ENCODE measurements around the gene ERMP1. TPM values are rescaled to one million over a fixed set of nuclear protein-coding genes. Genes with fewer than 3 reads are reported as not detected.

Gene ERMP1
- total RNA-seq, 2 experiments from 2014 or later = 35.1 to 39.1 TPM

DNA sequence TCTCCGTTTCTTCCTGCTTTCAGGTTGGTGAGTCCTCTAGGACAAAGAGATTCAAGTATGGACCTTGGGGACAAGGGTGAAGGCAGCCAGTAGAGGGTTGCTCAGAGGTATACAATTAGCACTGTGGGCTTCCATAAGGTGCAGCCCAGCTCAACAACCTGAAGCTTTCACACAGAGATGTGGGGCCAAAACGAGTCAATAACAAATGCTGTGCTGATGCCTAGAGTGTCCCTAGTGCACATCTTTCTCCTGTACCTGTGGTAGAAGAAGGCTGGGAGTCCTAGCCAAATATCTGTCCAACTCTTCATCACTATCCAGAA is 37.1 kb upstream of the ERMP1 start:
- H3K4me1 Mint-ChIP-seq = peaks cover 14% of the 10 kb centered on the region
- ChIA-PET POLR2A (interaction anchor here (0.8 kb wide), 1 partner anchor 28 kb away, joined by 3 read pairs; no protein-coding TSS in a partner anchor), CTCF (interaction anchor here (0.8 to 5.4 kb wide), 5 partner anchors 17 to 185 kb away, joined by 3 to 24 read pairs (median 6); partner anchors contain the start of gene ERMP1)
- H3K27me3 Mint-ChIP-seq = no peaks in the 10 kb centered on the region
- H3K4me3 Mint-ChIP-seq = no peak overlapping the region
- DNase-seq = no peak
- H3K27ac Mint-ChIP-seq = no peak overlapping the region
- H3K36me3 Mint-ChIP-seq (ENCODE audit: low read depth) = no peaks in the 10 kb centered on the region
- H3K9me3 Mint-ChIP-seq = no peaks in the 10 kb centered on the region

DNA sequence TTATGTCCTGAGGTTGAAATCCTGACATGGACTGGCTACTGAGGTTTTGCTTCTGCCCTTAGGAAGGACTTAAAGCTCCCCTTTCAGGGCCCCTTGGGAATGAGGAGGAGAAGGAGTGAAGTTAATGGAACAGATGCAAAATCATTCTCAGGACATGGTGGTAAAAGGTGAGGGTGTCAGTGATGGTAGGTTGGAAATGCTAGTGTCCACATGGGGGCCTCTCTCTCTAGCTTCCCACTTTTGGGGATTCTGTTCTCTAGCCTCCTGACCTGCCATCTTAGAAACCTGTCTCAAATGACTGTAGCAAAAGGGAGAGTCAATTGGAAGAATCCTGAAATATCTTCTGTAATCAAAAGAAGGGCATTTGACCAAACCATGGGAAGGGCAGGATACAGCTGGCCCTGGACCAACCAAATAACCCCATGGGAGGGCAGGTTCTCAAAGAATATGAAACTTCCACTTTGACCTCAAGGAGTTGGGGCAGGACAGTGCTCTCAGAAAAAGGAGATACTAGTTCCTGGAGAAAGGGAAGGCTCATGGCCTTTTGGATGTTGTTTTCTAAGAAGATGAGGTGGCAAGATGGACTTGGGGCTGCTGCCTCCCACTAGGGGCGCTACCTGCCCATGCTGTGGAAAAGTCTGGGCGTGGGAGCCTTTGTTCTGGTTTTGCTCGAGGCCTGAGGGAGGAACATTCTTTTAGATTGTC is 36.5 kb upstream of the ERMP1 start:
- peak; percentile 35 for DNase-seq

DNA sequence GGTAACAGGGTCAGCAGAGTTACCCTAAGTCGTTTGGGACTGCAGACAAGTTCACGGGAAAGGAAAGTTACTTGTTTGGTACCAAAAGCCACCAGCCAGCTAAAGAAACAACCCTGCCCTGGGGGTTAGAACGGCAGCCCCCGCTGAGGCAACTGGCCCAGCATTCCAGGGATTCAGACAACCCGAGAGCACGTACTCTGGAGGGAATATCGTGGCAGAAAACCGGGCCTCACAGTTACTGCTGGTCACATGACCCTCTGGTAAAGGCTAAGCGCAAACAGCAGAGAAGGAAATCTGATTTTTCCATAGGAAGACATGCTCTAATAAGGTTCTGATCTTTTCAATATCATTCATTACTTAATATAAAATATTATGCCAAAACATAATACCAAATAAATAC is 35.3 kb upstream of the ERMP1 start:
- Mint-ChIP-seq H3K9me3 (no peaks in the 10 kb centered on the region), H3K27ac (no peak overlapping the region), H3K4me1 (peaks cover 10% of the 10 kb centered on the region), H3K27me3 (no peaks in the 10 kb centered on the region), H3K36me3 (ENCODE audit: low read depth) (no peaks in the 10 kb centered on the region), H3K4me3 (no peak overlapping the region)
- ChIA-PET POLR2A (interaction anchor here (1.5 kb wide), 1 partner anchor 17 kb away, joined by 3 read pairs; no protein-coding TSS in a partner anchor), CTCF (interaction anchor here (1.3 to 2.3 kb wide), 3 partner anchors 12 to 25 kb away, joined by 4 to 6 read pairs (median 5); no protein-coding TSS in a partner anchor)
- no peak for DNase-seq

More for the DNA sequence above, 36.5 kb upstream of the ERMP1 start:
- Mint-ChIP-seq H3K4me3 (no peak overlapping the region), H3K27ac (no peak overlapping the region), H3K27me3 (no peaks in the 10 kb centered on the region), H3K9me3 (no peaks in the 10 kb centered on the region), H3K36me3 (ENCODE audit: low read depth) (no peaks in the 10 kb centered on the region), H3K4me1 (peaks cover 11% of the 10 kb centered on the region)
- ChIA-PET POLR2A (interaction anchor here (0.8 kb wide), 1 partner anchor 28 kb away, joined by 3 read pairs; no protein-coding TSS in a partner anchor), CTCF (interaction anchor here (0.9 to 5.4 kb wide), 6 partner anchors 11 to 203 kb away, joined by 3 to 24 read pairs (median 6); partner anchors contain the start of gene ERMP1)

DNA sequence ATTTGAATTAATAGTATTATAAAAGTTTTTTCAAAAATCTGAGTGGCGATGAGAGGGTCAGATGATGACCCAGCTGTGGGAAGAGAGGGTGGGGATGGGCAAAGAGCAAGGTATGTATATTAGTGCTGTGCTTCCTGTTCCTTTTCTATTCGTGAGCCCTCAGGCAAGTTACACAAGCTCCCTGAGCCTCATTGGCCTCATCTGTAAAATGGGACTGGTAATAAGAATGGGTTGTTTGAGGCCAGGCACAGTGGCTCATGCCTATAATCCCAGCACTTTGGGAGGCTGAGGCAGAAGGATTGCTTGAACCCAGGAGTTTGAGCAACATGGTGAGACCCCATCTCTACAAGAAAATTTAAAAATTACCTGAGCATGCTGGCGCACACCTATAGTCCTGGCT is 33.8 kb upstream of the ERMP1 start:
- Mint-ChIP-seq H3K36me3 (ENCODE audit: low read depth) (no peaks in the 10 kb centered on the region), H3K27ac (no peak overlapping the region), H3K4me1 (peaks cover 10% of the 10 kb centered on the region), H3K27me3 (no peaks in the 10 kb centered on the region), H3K4me3 (no peak overlapping the region), H3K9me3 (no peaks in the 10 kb centered on the region)
- ChIA-PET POLR2A (no interaction called here), CTCF (interaction anchor here (1.1 kb wide), 1 partner anchor 188 kb away, joined by 3 read pairs; no protein-coding TSS in a partner anchor)
- DNase-seq = no peak

DNA sequence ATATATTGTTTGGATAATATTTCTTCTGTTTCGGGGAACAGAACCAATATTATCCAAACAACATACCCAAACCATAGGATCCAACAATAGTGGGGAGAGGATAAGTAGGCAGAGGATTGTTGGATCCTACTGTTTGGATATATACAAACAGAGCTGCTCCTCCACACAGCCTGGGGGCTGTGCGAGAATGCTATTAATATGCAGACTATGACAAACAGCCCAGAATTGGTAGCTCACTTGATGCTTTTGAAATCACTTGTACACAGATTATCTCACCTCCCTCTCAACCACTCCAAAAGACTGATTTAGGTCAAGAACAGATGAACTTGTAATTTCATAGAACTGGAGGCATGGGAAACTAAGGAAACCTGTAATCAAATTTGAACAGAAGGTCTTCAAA is 33.4 kb upstream of the ERMP1 start:
- Mint-ChIP-seq H3K27ac (no peak overlapping the region), H3K4me3 (no peak overlapping the region), H3K27me3 (no peaks in the 10 kb centered on the region), H3K9me3 (no peaks in the 10 kb centered on the region), H3K4me1 (peaks cover 10% of the 10 kb centered on the region), H3K36me3 (ENCODE audit: low read depth) (peaks cover 2% of the 10 kb centered on the region)
- ChIA-PET POLR2A (no interaction called here), CTCF (interaction anchor here (0.6 to 1.1 kb wide), 2 partner anchors 24 to 188 kb away, joined by 3 read pairs; no protein-coding TSS in a partner anchor)
- DNase-seq = no peak

DNA sequence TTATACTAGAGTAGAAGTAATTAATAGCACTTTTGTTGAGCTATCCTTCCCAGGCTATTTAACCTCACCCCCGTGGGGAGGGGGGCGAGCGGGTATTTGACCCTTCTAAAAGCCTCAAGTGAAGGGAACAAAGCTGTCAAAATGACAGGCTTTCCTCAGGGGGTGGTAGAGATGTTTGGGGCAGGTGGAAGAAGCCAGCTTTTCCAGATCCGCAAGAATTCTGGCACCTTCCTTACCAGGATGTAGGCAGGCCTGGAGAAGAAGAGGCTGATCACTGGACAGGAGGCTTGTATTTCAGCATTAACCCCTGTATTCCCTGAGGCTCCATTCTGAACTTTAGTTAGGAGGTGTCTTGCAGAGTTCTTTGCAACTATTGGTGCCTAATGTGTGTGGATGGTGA is 31.5 kb upstream of the ERMP1 start:
- ChIA-PET CTCF (interaction anchor here (1.1 to 1.5 kb wide), 3 partner anchors 12 to 31 kb away, joined by 3 to 5 read pairs (median 3); partner anchors contain the start of gene ERMP1), POLR2A (interaction anchor here (1.3 kb wide), 1 partner anchor 9 kb away, joined by 4 read pairs; no protein-coding TSS in a partner anchor)
- H3K27ac Mint-ChIP-seq = no peak overlapping the region
- H3K27me3 Mint-ChIP-seq = no peaks in the 10 kb centered on the region
- H3K36me3 Mint-ChIP-seq (ENCODE audit: low read depth) = peaks cover 5% of the 10 kb centered on the region
- H3K4me3 Mint-ChIP-seq = no peak overlapping the region
- DNase-seq = no peak
- peaks cover 4% of the 10 kb centered on the region for H3K4me1 Mint-ChIP-seq
- H3K9me3 Mint-ChIP-seq = no peaks in the 10 kb centered on the region

DNA sequence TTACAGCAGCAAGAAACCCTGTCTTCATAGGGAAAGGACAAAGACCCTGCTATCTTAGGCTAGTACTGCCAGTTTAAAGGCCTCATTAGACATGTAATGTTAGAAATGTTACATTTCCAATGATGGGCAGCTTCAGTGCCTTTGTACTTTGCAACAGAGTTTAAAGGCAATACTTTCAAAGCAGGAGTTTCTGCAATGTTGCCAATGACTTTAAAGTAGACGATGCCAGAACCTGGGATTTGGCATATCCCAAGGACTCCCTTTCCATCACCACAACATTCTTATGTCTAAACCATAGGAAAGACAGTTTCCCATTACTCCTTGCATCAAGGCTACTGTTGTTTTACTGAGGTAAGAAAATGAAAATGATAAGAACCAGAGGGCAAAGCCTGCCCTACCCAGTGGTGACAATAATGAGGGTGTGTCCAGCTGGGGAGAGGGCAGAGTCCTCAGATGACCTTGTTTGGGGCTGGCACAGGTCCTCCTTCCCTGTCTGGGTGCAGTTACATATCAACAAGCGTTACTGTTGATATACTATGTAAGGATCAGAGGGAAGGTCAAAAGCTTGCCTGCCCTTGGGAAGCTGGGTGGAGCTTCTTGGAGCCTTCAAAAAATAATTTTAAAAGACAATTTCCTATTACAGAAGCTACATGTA is 30.3 kb upstream of the ERMP1 start:
- Mint-ChIP-seq H3K4me3 (no peak overlapping the region), H3K27me3 (no peaks in the 10 kb centered on the region), H3K27ac (no peak overlapping the region), H3K36me3 (ENCODE audit: low read depth) (peaks cover 5% of the 10 kb centered on the region), H3K4me1 (no peaks in the 10 kb centered on the region), H3K9me3 (no peaks in the 10 kb centered on the region)
- ChIA-PET CTCF (interaction anchor here (1.5 kb wide), 1 partner anchor 23 kb away, joined by 5 read pairs; no protein-coding TSS in a partner anchor), POLR2A (interaction anchor here (0.6 to 1.3 kb wide), 2 partner anchors 8 to 35 kb away, joined by 3 to 4 read pairs; no protein-coding TSS in a partner anchor)
- no peak for DNase-seq

DNA sequence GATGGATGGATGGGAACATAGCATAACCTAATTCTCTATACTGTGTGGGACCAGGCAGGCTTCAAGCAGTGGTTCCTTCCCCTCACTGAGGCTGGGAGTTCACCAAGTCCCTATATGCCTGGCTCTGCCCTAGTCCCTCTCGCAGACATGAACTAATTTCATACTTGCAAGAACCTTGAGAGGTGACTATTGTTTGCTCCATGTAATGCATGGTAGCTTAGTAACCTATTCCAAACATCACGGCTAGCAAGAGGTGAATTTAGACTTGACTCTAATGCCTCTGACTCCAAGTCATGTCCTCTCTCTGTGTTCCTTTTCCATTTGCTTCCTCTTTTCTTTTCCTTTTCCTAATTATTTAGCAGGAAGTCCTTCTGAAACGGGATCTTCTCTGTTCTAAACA is 25.9 kb upstream of the ERMP1 start:
- H3K27me3 Mint-ChIP-seq = no peaks in the 10 kb centered on the region
- H3K36me3 Mint-ChIP-seq (ENCODE audit: low read depth) = peaks cover 9% of the 10 kb centered on the region
- peaks cover 3% of the 10 kb centered on the region for H3K9me3 Mint-ChIP-seq
- ChIA-PET CTCF (interaction anchor here (0.8 to 1.7 kb wide), 4 partner anchors 8 to 27 kb away, joined by 3 to 5 read pairs (median 4); no protein-coding TSS in a partner anchor), POLR2A (interaction anchor here (1.3 kb wide), 1 partner anchor 14 kb away, joined by 4 read pairs; no protein-coding TSS in a partner anchor)
- DNase-seq = no peak
- no peak overlapping the region for H3K4me3 Mint-ChIP-seq
- no peak overlapping the region for H3K27ac Mint-ChIP-seq
- H3K4me1 Mint-ChIP-seq = peaks cover 10% of the 10 kb centered on the region

DNA sequence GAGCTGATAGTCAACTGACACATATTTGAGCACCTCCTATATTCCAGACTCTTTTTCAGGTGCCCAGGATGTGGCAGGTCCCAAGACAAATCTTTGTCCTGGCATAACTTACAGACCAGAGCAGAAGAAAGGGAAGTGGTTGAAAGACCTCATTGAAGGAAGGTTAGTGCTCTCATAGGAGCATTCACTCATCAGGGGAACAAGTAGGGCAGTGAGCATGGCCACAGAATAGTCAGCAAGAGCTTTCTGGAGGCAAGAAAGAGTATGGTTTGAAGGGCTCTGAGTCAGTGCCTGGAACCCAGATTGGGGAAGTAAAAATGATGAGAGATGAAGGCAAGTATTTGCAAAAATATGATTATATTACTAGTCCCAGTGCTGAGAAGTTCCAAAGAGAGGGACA is 25.0 kb upstream of the ERMP1 start:
- H3K9me3 Mint-ChIP-seq = peaks cover 5% of the 10 kb centered on the region
- DNase-seq = no peak
- POLR2A ChIA-PET = interaction anchor here (1.3 kb wide), 2 partner anchors 15 to 16 kb away, joined by 4 to 5 read pairs; no protein-coding TSS in a partner anchor
- peaks cover 19% of the 10 kb centered on the region for H3K4me1 Mint-ChIP-seq
- CTCF ChIA-PET = interaction anchor here (0.8 to 1.7 kb wide), 3 partner anchors 11 to 28 kb away, joined by 3 to 5 read pairs (median 3); partner anchors contain the start of gene ERMP1
- no peak overlapping the region for H3K4me3 Mint-ChIP-seq
- H3K36me3 Mint-ChIP-seq (ENCODE audit: low read depth) = peaks cover 13% of the 10 kb centered on the region
- H3K27ac Mint-ChIP-seq = no peak overlapping the region
- no peaks in the 10 kb centered on the region for H3K27me3 Mint-ChIP-seq

DNA sequence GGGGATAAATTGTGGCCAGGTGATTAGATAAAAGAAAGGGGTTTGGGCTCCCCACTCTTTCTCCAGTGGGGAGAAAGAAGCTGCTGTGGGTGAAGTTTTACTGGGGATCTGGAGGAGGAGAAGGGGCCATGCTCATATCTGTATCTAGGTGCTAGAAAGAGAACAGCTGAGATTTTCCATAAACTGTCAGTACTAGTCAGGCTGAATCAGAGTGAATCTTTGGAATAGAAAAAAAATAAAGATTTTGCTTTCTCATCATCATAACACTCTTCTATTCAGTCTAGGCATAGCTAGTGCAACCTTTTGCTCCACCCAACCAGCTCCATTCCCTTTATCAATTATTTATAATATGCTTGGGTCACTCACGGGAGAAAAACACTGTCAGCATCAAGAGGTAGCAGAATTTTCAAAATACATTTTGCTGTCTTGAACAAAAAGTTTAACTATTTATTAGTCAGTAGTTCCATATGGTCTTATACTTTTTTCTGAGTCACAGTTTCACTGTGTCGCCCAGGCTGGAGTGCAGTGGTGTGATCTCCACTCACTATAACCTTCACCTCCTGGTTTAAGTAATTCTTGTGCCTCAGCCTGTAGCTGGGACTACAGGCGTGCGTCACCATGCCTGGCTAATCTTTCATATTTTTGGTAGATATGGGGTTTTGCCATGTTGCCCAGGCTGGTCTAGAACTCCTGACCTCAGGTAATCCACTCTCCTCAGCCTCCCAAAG is 21.3 kb upstream of the ERMP1 start:
- Mint-ChIP-seq H3K27ac (peak overlapping the region; percentile 30), H3K27me3 (no peaks in the 10 kb centered on the region), H3K4me1 (peaks cover 54% of the 10 kb centered on the region), H3K4me3 (no peak overlapping the region), H3K36me3 (ENCODE audit: low read depth) (peaks cover 24% of the 10 kb centered on the region), H3K9me3 (peaks cover 10% of the 10 kb centered on the region)
- POLR2A ChIA-PET = interaction anchor here (1.0 to 2.1 kb wide), 4 partner anchors 10 to 226 kb away, joined by 3 to 8 read pairs (median 5); a partner anchor contains a TSS
- DNase-seq = no peak
- CTCF ChIA-PET = interaction anchor here (0.6 to 2.6 kb wide), 3 partner anchors 12 to 55 kb away, joined by 3 to 25 read pairs (median 3); partner anchors contain the start of gene ERMP1

DNA sequence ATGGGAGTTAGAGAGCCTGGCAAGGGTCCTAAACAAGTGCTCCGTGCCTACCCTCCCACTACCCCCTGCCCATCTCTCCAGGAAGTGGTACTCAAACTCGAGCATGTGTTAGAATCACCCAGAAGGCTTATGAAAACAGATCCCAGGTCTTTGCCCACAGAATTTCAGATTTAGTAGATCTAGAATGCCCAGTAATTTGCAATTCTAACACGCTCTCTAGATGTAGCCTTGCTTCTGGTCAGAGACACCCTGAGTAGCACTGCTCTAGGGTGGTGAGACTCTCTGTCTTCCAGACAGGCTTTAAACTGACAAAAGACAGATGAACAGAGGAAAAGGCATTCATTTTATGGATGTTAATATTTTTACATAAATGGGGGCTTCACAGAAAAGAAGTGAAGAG is 20.7 kb upstream of the ERMP1 start:
- Mint-ChIP-seq H3K27ac (peak overlapping the region; percentile 27), H3K4me1 (peaks cover 58% of the 10 kb centered on the region), H3K9me3 (peaks cover 10% of the 10 kb centered on the region), H3K4me3 (no peak overlapping the region), H3K27me3 (no peaks in the 10 kb centered on the region), H3K36me3 (ENCODE audit: low read depth) (peaks cover 27% of the 10 kb centered on the region)
- POLR2A ChIA-PET = interaction anchor here (1.1 to 2.1 kb wide), 3 partner anchors 10 to 154 kb away, joined by 5 to 8 read pairs (median 5); a partner anchor contains a TSS
- CTCF ChIA-PET = interaction anchor here (0.6 to 2.6 kb wide), 2 partner anchors 22 to 55 kb away, joined by 3 to 25 read pairs; partner anchors contain the start of gene ERMP1
- no peak for DNase-seq

DNA sequence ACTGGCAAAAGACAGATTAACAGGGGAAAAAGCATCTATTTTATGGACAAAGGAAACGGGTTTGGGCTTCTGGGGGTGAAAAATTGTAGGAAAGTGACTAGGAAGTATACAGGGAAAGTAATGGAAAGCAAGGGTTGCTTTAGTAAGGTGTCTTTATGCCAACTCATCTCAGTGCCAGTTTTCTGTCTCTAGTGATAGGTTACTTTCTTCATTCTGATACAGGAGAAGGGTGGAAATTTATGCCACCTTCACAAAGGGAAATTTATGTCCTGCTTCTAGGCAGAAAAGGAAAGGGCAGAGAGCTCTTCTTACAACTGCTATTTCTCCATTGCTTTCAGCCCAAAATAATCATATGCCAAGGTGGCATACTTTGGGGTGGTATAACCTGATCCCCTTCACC is 20.1 kb upstream of the ERMP1 start:
- POLR2A ChIA-PET = interaction anchor here (0.8 to 2.8 kb wide), 3 partner anchors 11 to 17 kb away, joined by 3 to 46 read pairs (median 5); no protein-coding TSS in a partner anchor
- peaks cover 34% of the 10 kb centered on the region for H3K36me3 Mint-ChIP-seq (ENCODE audit: low read depth)
- peaks cover 11% of the 10 kb centered on the region for H3K9me3 Mint-ChIP-seq
- DNase-seq = no peak
- H3K4me1 Mint-ChIP-seq = peaks cover 63% of the 10 kb centered on the region
- H3K27me3 Mint-ChIP-seq = no peaks in the 10 kb centered on the region
- peak overlapping the region; percentile 27 for H3K27ac Mint-ChIP-seq
- CTCF ChIA-PET = interaction anchor here (1.0 to 2.8 kb wide), 4 partner anchors 10 to 201 kb away, joined by 4 to 38 read pairs (median 8); partner anchors contain the start of gene ERMP1
- H3K4me3 Mint-ChIP-seq = no peak overlapping the region

Data from activated CD4-positive, alpha-beta memory T cell treated with anti-CD3 and anti-CD28 coated beads, Interleukin-2, amount 10 ng/mL, durations not matched to agents 7 days and 5 days (primary cell).